HCEC 1CT (cell line): ENCODE measurements around the gene PTCH2.
A peak's percentile ranks its signal among the peaks of the same experiment; 100 is the strongest.
"Not testable (repeated sequence)": the region's sequence is repeated elsewhere in the genome, so short reads cannot be mapped to it uniquely, and the experiment has no call there.

Source experiments
- DNase-seq: peaks from one replicate; pipeline ENCODE4 v3.0.0-alpha.2; 2017

PTCH2 gene

DNA sequence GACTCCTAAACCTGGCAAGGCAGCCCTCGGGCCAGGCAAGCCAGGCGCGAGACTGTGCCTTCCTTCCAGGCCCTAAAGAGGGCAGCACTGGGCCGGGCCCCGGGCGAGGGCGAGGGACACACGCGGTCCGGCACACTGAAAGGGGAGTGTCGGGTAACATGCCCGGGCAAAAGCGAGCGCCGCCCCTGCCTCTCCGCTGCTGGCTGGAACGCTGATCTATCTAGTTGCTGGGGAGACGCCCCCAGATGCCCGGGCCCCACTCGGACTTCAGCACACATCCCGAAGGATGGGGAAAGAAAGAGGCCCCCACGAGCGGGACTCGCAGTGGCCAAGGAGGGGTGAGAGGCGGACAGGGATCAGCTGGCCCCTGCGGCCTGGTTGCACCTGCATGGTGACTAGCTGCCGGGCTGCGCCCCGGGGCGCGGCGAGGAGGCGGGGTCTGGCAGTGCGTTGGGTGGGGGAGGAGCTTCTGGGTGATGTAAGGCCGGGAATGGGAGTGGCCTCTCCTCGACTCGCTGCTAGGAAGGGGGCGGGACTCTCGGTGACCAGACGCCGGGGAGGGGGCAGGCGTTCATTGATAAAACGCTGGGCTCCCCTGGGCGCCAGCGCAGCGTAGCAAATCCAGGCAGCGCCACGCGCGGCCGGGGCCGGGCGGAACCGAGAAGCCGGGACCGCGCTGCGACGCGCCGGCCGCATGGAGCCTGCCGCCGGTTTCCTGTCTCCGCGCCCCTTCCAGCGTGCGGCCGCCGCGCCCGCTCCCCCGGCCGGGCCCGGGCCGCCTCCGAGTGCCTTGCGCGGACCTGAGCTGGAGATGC lies 43.1 kb downstream of the PTCH2 start, which contains the start of gene PLK3:
PLK3 (plus strand) TSS at position 608 of the 815 bp plus-strand sequence; CDS start at position 695, 87 bp downstream.
- DNase-seq, result peak; percentile 97

DNA sequence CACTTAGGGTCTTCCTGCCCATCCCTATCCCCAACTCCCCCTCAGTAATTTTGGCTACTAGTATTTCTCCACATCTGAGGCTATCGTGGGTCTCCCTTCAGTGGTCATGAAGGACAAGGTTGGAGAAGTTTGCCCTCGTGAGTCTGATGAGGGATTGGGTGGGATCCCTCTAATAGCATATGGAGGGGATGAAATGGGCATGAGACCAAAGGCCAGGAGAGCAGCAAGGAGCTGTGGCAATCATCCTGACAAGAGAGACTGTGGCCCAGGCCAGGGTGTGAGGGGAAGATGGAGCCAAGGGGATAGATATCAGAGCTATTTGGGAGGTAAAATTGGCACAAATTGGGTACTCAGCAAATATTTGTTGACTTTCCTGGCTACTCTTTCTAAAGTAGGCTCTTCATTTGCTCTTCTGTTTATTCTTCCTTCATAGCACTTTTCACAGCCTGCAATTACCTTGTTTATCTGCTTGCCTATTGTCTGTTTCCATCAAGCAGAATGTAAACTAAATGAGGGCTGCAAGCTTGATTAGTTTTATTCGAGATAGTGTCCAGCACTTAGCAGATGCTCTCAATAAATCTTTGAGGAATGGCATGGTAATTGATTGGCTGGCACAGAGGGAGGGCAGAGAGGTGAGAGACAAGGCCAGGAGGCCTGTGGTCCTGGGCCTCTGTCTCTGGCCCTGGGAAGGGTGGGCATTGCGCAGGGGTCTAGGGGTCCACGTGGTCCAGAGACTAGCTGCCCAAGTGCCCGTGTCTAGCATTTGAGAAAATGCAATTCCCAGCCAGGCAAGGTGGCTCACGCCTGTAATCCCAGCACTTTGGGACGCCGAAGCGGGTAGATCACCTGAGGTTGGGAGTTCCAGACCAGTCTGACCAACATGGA lies 44.3 kb downstream of the PTCH2 start:
- no peak for DNase-seq

DNA sequence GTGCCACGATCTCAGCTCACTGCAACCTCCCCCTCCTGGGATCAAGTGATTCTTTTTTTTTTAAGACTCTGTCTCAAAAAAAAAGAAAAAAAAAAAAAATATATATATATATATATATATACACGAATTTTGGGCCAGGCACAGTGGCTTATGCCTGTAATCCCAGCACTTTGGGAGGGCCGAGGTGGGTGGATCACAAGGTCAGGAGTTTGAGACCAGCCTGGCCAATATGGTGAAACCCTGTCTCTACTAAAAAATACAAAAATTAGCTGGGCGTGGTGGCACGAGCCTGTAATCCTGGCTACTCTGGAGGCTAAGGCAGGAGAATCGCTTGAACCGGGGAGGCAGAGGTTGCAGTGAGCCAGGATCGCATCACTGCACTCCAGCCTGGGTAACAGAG lies 45.2 kb downstream of the PTCH2 start:
- DNase-seq, result not testable (repeated sequence)

- no peak for DNase-seq
These were observed 50.1 kb downstream of the PTCH2 start for GRCh38 chr1:44792736-44793502.

GRCh38 chr1:44790968-44791801 lies 51.9 kb downstream of the PTCH2 start:
- no peak for DNase-seq

DNA sequence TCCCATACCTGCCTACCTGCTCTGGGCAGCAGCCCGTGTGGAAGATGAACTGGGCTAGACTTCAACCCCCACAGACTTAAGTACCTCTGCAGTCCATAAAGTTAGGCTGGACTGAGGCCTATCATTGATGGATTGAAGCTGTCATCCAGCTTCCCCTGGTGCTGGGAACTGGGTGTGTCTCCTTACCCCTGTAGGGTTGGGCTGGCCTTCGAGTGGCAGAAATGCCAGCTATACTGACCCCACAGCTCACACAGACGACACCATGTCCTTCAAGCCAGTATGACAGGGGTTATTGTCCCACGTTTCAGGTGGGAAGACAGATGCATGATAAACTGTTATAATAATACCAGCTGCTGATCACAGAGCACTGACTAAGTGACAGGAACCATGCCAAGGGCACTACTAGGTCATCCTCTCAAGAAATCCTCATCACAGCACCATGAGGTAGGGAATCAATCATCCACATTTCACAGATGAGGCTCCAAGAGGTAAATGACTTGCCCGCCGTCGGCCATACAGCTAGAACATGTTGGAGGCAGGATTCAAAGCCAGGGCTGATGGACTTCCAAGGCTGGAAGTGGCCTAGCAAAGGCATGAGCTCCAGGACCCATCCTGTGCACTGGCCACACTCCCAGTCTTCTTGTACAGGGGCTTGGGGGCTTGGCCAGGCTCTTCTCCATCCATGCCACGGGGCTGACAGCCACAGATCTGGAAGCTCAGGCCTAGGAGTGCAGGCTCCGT lies 54.8 kb downstream of the PTCH2 start, which contains the start of gene BEST4:
BEST4 (minus strand) TSS at position 51 of the 741 bp plus-strand sequence. CDS start 465 bp downstream, outside the sequence.
- DNase-seq, result no peak

DNA sequence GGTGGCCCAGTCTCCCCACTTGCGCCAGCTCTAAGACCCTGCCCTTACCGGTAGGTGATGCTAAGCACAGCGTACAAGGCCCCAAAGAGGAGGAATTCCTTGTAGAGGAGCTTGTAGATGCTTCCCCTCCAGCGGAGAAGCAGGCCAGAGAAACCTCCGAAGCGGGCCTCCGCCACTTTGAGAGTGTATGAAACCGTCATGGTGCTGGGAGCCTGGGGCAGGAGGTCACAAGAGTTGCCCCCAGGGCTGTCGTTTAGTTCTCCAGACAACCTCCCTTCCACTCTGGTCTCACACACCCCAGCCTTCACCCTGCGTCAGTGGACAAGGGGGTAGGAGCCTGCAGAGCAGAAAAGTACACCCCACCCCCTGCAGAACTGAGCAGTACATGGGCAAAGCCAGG lies 55.5 kb downstream of the PTCH2 start:
- no peak for DNase-seq

DNA sequence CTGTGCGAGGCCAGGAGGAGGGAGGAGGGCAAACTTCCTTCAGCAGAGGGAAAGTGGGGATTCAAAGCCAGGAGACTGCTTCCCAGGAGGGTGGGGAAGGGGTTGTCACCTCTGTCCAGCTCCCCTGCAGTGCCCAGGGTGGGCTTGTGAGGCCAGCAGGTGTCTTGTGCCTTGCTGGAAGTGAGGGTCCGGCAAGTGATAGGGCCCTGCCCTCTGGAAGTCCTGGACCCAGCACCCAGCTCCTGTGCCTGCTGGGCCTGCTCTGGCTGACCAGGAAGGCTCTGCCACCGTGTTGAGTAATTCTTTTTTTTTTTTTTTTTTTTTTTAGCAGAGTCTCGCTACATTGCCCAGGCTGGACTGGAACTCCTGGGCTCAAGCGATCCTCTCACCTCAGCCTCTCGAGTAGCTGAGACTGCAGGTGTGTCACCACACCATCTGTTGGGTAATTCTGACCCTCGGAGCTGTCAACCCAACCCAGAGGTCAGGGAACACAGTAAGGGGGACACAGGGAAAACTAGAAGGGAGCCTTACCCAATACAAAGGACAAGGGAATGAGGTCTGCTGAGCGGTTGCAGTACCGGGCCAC lies 56.1 kb downstream of the PTCH2 start:
- no peak for DNase-seq

GRCh38 chr1:44786138-44786840 lies 56.8 kb downstream of the PTCH2 start:
- no peak for DNase-seq

DNA sequence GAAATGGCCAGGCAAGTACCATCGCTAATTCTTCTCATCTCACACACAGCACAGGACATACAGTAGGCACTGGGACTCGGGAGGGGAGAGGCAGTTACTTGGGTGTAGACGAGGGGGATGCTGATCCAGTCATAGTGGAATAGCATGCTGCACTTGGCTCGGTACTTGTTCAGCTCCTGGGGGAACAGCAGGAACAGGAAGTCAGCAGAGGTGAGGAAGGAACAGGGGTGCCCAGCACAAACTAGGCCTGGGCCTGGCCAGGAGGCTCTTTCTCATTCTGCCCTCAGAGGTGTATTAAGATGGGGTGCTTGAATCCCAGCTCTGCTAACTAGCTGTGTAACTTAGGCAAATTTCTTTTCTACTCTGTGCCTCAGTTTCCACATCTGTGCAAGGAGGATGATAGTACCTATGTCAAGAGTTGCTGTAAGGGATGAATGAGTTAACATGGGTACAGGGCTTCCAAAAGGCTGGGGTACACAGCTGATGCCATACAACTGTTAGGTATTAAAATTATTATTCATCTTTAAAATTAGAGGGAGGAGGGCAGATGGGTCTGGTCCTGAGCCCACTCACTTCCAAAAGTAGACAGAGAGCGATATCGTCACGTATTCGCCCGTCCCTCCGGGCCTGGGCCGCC lies 57.4 kb downstream of the PTCH2 start:
- no peak for DNase-seq

GRCh38 chr1:44785029-44785380 lies 58.0 kb downstream of the PTCH2 start:
- no peak for DNase-seq

- no peak for DNase-seq
These were observed 58.7 kb downstream of the PTCH2 start for GRCh38 chr1:44784094-44785028.

DNA sequence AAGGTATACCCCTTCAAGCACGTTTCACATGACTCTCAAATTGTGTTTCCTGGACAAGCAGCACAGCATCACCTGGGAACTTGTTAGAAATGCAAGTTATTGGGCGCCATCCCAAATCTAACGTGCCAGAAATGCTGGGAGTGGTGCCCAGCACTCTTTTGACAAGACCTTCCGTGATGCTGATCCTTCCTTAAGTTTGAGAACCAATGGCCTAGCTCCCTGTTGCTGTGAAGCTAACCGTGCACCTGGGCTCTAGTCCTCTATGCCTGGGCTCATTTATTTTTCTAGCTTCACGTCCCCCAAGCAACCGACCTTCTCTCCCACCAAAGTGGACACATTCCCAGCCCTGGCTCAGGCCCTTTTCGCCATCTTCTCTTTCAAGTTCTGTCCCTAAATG lies 59.4 kb downstream of the PTCH2 start:
- DNase-seq, result no peak

DNA sequence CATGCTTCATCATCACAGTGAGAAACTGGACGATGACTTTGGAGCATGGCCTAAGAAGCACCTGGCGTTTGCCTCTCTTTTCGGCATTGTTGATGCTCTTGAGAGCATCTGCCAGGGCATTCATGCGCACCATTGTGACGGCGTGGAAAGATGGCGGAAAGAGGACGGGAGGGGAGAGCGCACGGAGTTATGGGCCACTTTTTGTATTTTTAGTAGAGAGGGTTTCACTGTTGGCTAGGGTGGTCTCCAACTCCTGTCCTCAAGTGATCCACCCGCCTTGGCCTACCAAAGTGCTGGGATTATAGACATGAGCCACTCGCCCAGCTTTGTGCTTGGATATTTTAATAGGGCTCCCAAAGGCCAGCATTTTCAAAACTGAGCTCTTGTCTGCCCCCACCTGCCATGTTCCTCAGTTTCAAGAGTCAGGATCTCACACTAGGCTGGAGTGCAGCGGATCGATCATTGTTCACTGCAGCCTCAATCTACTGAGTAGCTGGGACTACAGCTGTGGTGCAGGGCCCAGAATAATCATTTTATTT lies 62.4 kb downstream of the PTCH2 start:
- DNase-seq, result no peak

GRCh38 chr1:44778705-44779576 lies 64.1 kb downstream of the PTCH2 start:
- DNase-seq, result no peak

- no peak for DNase-seq
These were observed 65.0 kb downstream of the PTCH2 start for GRCh38 chr1:44777969-44778635.

- no peak for DNase-seq
These were observed 65.5 kb downstream of the PTCH2 start for GRCh38 chr1:44777547-44777946.
